ENCODE data around the gene MRI1. TPM values are rescaled to one million over a fixed set of nuclear protein-coding genes. Genes with fewer than 3 reads are reported as not detected.
A peak's percentile ranks its signal among the peaks of the same experiment; 100 is the strongest.

The MRI1 gene
- polyA plus RNA-seq, 2 of the 4 experiments (the other 2 are of a cell fraction) = 12.6 to 16.2 TPM

- TF ChIP-seq ZC3H11A (IDR thresholded peaks at IDR 0.05) = no peak
- TF ChIP-seq FOSB (CRISPR knock-in tag; IDR thresholded peaks at IDR 0.05) = no peak
- TF ChIP-seq, protein P1, sequence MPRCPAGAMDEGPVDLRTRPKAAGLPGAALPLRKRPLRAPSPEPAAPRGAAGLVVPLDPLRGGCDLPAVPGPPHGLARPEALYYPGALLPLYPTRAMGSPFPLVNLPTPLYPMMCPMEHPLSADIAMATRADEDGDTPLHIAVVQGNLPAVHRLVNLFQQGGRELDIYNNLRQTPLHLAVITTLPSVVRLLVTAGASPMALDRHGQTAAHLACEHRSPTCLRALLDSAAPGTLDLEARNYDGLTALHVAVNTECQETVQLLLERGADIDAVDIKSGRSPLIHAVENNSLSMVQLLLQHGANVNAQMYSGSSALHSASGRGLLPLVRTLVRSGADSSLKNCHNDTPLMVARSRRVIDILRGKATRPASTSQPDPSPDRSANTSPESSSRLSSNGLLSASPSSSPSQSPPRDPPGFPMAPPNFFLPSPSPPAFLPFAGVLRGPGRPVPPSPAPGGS (IDR thresholded peaks at IDR 0.05) = no peak
- no peak for TF ChIP-seq HOXA7 (CRISPR knock-in tag; IDR thresholded peaks at IDR 0.05)
Measured at GRCh38 chr19:13761423-13761822, 2.9 kb upstream of the MRI1 start (continued).

DNA sequence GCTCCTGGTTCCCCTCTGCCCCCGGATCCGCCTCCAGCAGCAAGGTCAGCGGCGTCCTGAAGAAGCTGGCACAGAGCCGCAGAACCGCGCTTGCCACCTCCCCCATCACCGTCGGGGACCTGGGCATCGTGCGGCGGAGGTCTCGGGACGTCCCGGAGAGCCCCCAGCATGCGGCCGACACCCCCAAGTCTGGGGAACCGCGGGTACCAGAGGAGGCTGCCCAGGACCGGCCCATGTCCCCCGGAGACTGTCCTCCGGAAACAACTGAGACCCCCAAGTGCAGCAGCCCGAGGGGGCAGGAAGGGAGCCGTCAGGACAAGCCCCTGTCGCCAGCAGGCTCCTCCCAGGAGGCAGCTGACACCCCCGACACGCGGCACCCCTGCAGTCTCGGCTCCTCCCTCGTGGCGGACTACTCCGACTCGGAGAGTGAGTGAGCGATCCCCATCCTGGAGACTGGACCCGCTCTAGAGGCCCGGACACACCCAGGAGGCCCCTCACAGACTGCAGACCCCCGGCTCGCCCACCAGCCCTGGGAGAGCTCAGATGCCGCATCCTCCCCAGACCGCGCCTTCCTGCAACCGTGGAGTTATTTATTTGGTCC lies 1.6 kb upstream of the MRI1 start:
- FAIRE-seq = no peak
- POLR2A ChIA-PET = no interaction called here
- Histone ChIP-seq H3K4me1 (peaks cover 7% of the 10 kb centered on the region; the same call in 1 of the 3 replicates), H3K9me3 (no peaks in the 10 kb centered on the region), H3K27ac (no peak overlapping the region), H3K4me3 (no peak overlapping the region), H3K4me2 (no peak overlapping the region)
- DNase-seq (ENCODE audit: low read depth in 1 of 2, low spot score in 1 of 2) = no peak
- CTCF ChIA-PET = interaction anchor here (1.7 kb wide), 1 partner anchor 70 kb away, joined by 4 read pairs; no protein-coding TSS in a partner anchor
- no peak for TF ChIP-seq HOXB5 (CRISPR knock-in tag; IDR thresholded peaks at IDR 0.05)
- no peak for TF ChIP-seq SMC3 (IDR thresholded peaks at IDR 0.05)
- TF ChIP-seq ZSCAN20 (CRISPR knock-in tag; IDR thresholded peaks at IDR 0.05) = no peak
- TF ChIP-seq RARB (CRISPR knock-in tag; IDR thresholded peaks at IDR 0.05) = no peak
- TF ChIP-seq FOSB (CRISPR knock-in tag; IDR thresholded peaks at IDR 0.05) = no peak
- no peak for TF ChIP-seq MAX (IDR thresholded peaks at IDR 0.05)
- no peak for TF ChIP-seq KDM5A (IDR thresholded peaks at IDR 0.05)
- TF ChIP-seq POLR2AphosphoS2 (conservative IDR thresholded peaks at IDR 0.05; ENCODE audit: low read length) = no peak
- no peak for TF ChIP-seq JUN (IDR thresholded peaks at IDR 0.05)
- no peak for TF ChIP-seq CBX2 (IDR thresholded peaks at IDR 0.05; ENCODE audit: borderline replicate concordance, low read depth)
- TF ChIP-seq HOXA7 (CRISPR knock-in tag; IDR thresholded peaks at IDR 0.05) = no peak
- no peak for TF ChIP-seq KDM1A (IDR thresholded peaks at IDR 0.05; ENCODE audit: low read depth)
- TF ChIP-seq CHD2 (IDR thresholded peaks at IDR 0.05; ENCODE audit: low read length, partially characterized antibody) = no peak
- no peak for TF ChIP-seq ZC3H11A (IDR thresholded peaks at IDR 0.05)
- no peak for TF ChIP-seq RNF2 (IDR thresholded peaks at IDR 0.05; ENCODE audit: borderline replicate concordance, low read depth)
- TF ChIP-seq HOXB13 (CRISPR knock-in tag; IDR thresholded peaks at IDR 0.05; ENCODE audit: low read depth) = no peak
- no peak for TF ChIP-seq RFX5 (IDR thresholded peaks at IDR 0.05)
- no peak for TF ChIP-seq FOXS1 (CRISPR knock-in tag; IDR thresholded peaks at IDR 0.05)
- WGBS (ENCODE audit: missing lambda C conversion rate) = 89% methylated on average over 16 of the region's 42 CpGs
- no peak for ATAC-seq

GRCh38 chr19:13763265-13763664 lies 1.1 kb upstream of the MRI1 start:
- peak overlapping the region; percentile 82; the same call in 1 of the 3 replicates for H3K4me2 ChIP-seq
- ATAC-seq (no peak), FAIRE-seq (no peak), DNase-seq (ENCODE audit: low read depth in 1 of 2, low spot score in 1 of 2) (no peak)
- H3K4me3 ChIP-seq = no peak overlapping the region
- ChIA-PET POLR2A (no interaction called here), CTCF (interaction anchor here (1.7 kb wide), 1 partner anchor 70 kb away, joined by 4 read pairs; no protein-coding TSS in a partner anchor)
- peaks cover 7% of the 10 kb centered on the region; the same call in 1 of the 3 replicates for H3K4me1 ChIP-seq
- no peak overlapping the region for H3K27ac ChIP-seq
- TF ChIP-seq HDAC2 (IDR thresholded peaks at IDR 0.05) (no peak), ZFP36 (IDR thresholded peaks at IDR 0.05; ENCODE audit: borderline replicate concordance, partially characterized antibody) (peak; percentile 90)
- 90% methylated on average over 3 of the region's 3 CpGs for WGBS (ENCODE audit: missing lambda C conversion rate)
- H3K9me3 ChIP-seq = no peaks in the 10 kb centered on the region

DNA sequence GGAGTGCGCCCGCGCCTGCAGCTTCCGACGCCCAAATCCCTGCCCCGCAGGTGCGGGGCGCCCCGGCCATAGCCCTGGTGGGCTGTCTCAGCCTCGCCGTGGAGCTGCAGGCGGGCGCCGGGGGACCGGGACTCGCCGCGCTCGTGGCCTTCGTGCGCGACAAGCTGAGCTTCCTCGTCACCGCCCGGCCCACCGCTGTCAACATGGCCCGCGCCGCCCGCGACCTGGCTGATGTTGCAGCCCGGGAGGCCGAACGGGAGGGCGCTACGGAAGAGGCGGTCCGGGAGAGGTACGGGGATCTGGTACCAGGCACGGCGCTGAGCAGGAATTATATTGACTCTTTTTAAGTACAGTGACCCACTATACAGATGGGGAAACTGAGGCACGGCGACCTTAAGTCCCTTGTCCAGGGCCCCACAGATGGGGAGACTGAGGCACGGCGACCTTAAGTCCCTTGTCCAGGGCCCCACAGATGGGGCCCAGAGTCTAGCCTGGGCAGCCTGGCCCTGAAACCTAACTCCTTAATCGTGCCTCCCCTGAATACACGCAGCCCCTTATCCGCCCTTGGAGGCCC lies 586 bp downstream of the MRI1 start:
- peak; percentile 48 to 54; a peak in 4 of 6 replicates for ATAC-seq
- CTCF ChIA-PET = no interaction called here
- Histone ChIP-seq H3K4me1 (peaks cover 7% of the 10 kb centered on the region; the same call in 1 of the 3 replicates), H3K27ac (peak overlapping the region; percentile 92 to 97), H3K4me2 (peak overlapping the region; percentile 82), H3K9me3 (no peaks in the 10 kb centered on the region), H3K4me3 (peak overlapping the region; percentile 75)
- POLR2A ChIA-PET = no interaction called here
- TF ChIP-seq, protein P2, sequence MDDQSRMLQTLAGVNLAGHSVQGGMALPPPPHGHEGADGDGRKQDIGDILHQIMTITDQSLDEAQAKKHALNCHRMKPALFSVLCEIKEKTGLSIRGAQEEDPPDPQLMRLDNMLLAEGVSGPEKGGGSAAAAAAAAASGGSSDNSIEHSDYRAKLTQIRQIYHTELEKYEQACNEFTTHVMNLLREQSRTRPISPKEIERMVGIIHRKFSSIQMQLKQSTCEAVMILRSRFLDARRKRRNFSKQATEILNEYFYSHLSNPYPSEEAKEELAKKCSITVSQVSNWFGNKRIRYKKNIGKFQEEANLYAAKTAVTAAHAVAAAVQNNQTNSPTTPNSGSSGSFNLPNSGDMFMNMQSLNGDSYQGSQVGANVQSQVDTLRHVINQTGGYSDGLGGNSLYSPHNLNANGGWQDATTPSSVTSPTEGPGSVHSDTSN (IDR thresholded peaks at IDR 0.05) = no peak
- TF ChIP-seq KDM5A (IDR thresholded peaks at IDR 0.05) = no peak
- no peak for TF ChIP-seq JUN (IDR thresholded peaks at IDR 0.05)
- no peak for TF ChIP-seq ZC3H11A (IDR thresholded peaks at IDR 0.05)
- TF ChIP-seq TP53 (CRISPR knock-in tag; IDR thresholded peaks at IDR 0.05) = no peak
- TF ChIP-seq MAZ (IDR thresholded peaks at IDR 0.05; ENCODE audit: borderline replicate concordance, low read depth, low read length) = no peak
- TF ChIP-seq HEYL (CRISPR knock-in tag; IDR thresholded peaks at IDR 0.05) = no peak
- no peak for TF ChIP-seq NFE2L2 (conservative IDR thresholded peaks at IDR 0.05; ENCODE audit: low read length)
- TF ChIP-seq RAD21 (conservative IDR thresholded peaks at IDR 0.05 in 1 of 2, IDR thresholded peaks at IDR 0.05 in 1 of 2) = no peak
- WGBS (ENCODE audit: missing lambda C conversion rate) = 28% methylated on average over 5 of the region's 48 CpGs
- DNase-seq (ENCODE audit: low read depth in 1 of 2, low spot score in 1 of 2) = no peak
- no peak for FAIRE-seq

All from A549 (cell line).